Spleen (tissue), 11 donors: ENCODE measurements around the gene DMAC1. TPM values are rescaled to one million over a fixed set of nuclear protein-coding genes. Genes with fewer than 3 reads are reported as not detected.

Source experiments
- DNase-seq: peaks from one replicate; pipeline ENCODE4 v3.0.0-alpha.2; 2020
- H3K27ac ChIP-seq, 8 donors: fragments of 200-600 bp; sonication (generic) in 7 of 8; 1 replicate in 4 of 8; 2 replicates in 4 of 8; pipeline versions ENCODE4 v1.5.0 to v1.8.0; 2016 to 2021; ENCODE audit warnings: inconsistent platforms in 4 of 8, mild to moderate bottlenecking in 4 of 8, moderate library complexity in 1 of 8
- H3K27me3 ChIP-seq, 7 donors: fragments of 200-600 bp; sonication (generic) in 6 of 7; replicated peaks in 1 of 7; 1 replicate in 4 of 7; 2 replicates in 3 of 7; pipeline versions ENCODE4 v1.5.0 to v1.8.0; 2016 to 2021; ENCODE audit warnings: inconsistent platforms in 3 of 7, mild to moderate bottlenecking in 1 of 7
- H3K36me3 ChIP-seq, 6 donors: fragments of 200-600 bp; sonication (generic) in 5 of 6; 1 replicate in 4 of 6; 2 replicates in 2 of 6; pipeline versions ENCODE4 v1.5.0 to v1.8.0; 2016 to 2021; ENCODE audit warnings: inconsistent platforms in 2 of 6
- H3K4me1 ChIP-seq, 6 donors: fragments of 200-600 bp; sonication (generic) in 5 of 6; 1 replicate in 3 of 6; 2 replicates in 3 of 6; pipeline versions ENCODE4 v1.5.0 to v1.8.0; 2016 to 2021; ENCODE audit warnings: inconsistent platforms in 3 of 6
- H3K4me3 ChIP-seq, 8 donors: fragments of 200-600 bp; sonication (generic) in 7 of 8; 1 replicate in 4 of 8; 2 replicates in 4 of 8; pipeline versions ENCODE4 v1.5.0 to v1.8.0; 2016 to 2021; ENCODE audit warnings: inconsistent platforms in 4 of 8, mild to moderate bottlenecking in 4 of 8, moderate library complexity in 2 of 8
- H3K9me3 ChIP-seq, 8 donors: fragments of 200-600 bp; sonication (generic) in 7 of 8; 1 replicate in 4 of 8; 2 replicates in 4 of 8; pipeline versions ENCODE4 v1.5.0 to v1.8.0; 2016 to 2021; ENCODE audit warnings: inconsistent platforms in 4 of 8
- CTCF ChIP-seq, 11 experiments: fragments of 200-600 bp in 7 of 11; fragments of 450-650 bp in 4 of 11; sonication (generic) in 4 of 11; IDR thresholded peaks in 8 of 11; conservative IDR thresholded peaks in 3 of 11; 1 replicate in 7 of 11; 2 replicates in 4 of 11; pipeline versions ENCODE4 v1.4.0 to v1.8.0; 2016 to 2021; ENCODE audit warnings: antibody characterized with exemption in 11 of 11, inconsistent platforms in 4 of 11, mild to moderate bottlenecking in 1 of 11
- POLR2A ChIP-seq, 3 donors: fragments of 450-650 bp; IDR thresholded peaks; one replicate each; pipeline ENCODE4 v1.5.1; 2017; ENCODE audit warnings: antibody characterized with exemption in 3 of 3, mild to moderate bottlenecking in 1 of 3
- WGBS, 5 donors: extraction: QIAGEN DNeasy Blood & Tissue Kit in 3 of 5; methylation state at CpG; one replicate each; pipeline versions ENCODE4 v1.1.5 to v1.1.7; 2013 to 2018; 5-methylcytosine and 5-hydroxymethylcytosine counted together
- intact Hi-C: fragments of 100-400 bp; cut with DNase I; formaldehyde crosslinking; loops from one replicate; pipeline ENCODE4 v1.15.0; 2023; ENCODE audit warnings: low total_unique reads
- polyA plus RNA-seq, 3 donors: library from polyadenylated mRNA; stranded (reverse); fragments of 200-250 nt; gene quantifications; one replicate each; pipeline ENCODE4 v1.2.1, GENCODE V29; 2013
- total RNA-seq, 7 donors: library from RNA; depleted of rRNA in 3 of 7; stranded (reverse); fragments of >200 nt in 3 of 7; fragmentation: NEBNext Ultra II Directional in 4 of 7; extraction: Animal tissue kit (Norgen Biotek cat#: 25700) in 4 of 7; gene quantifications; one replicate each; pipeline versions ENCODE4 v1.1.0 to v1.2.1, GENCODE V29; 2016 to 2021
- donor health status: healthy with polysubstance abuse.
- donor health status: DM: no; HTN: no; CAD: no; lungs with moderate emphysema.
- donor health status: DM: no; HTN: no; CAD: no.
- donor health status: Bipolar disorder and iron deficiency.
- donor health status: healthy.
- donor health status: DM: no; HTN: no; CAD: no.
- donor health status: DM: yes; HTN: yes; CAD: no.

Gene DMAC1
- total and polyA plus RNA-seq, 10 donors: 14.3 to 42.2 (median 21.4) TPM

GRCh38 chr9:7752481-7752880, 47.1 kb downstream of the DMAC1 start:
- DNase-seq: no peak
- intact Hi-C loops: no loop called here
- TF ChIP-seq POLR2A (IDR thresholded peaks at IDR 0.05) (no peak), CTCF (IDR thresholded peaks at IDR 0.05 in 8 of 11, conservative IDR thresholded peaks at IDR 0.05 in 3 of 11) (no peak)
- Histone ChIP-seq H3K4me3 (no peak overlapping the region), H3K27ac (no peak overlapping the region), H3K4me1 (no peaks in the 10 kb centered on the region), H3K9me3 (no peaks in the 10 kb centered on the region), H3K27me3 (peaks cover 0 to 4% (median 0%) of the 10 kb centered on the region in 7 donors), H3K36me3 (no peaks in the 10 kb centered on the region)
- WGBS, 5 donors: 86 to 93% (median 89%) methylated on average over 2 of the region's 2 CpGs
